GM18498 (cell line): ENCODE measurements around the gene EHBP1.
"Not testable (repeated sequence)": the region's sequence is repeated elsewhere in the genome, so short reads cannot be mapped to it uniquely, and the experiment has no call there.

Source experiments
- ATAC-seq: cut with Tn5 transposase; IDR thresholded peaks from one replicate; pipeline ENCODE4 v1.9.1; 2021; ENCODE audit warnings: mild to moderate bottlenecking, moderate library complexity; ENCODE audit not compliant: unreplicated experiment

The EHBP1 gene

GRCh38 chr2:62704654-62705006 is 883 bp upstream of the EHBP1 start:
- ATAC-seq: no peak

GRCh38 chr2:62705859-62706720 is 577 bp downstream of the EHBP1 start:
- peak; percentile 1 for ATAC-seq

GRCh38 chr2:62706721-62707521 is 1.4 kb downstream of the EHBP1 start:
- no peak for ATAC-seq

GRCh38 chr2:62708751-62709150 is 3.2 kb downstream of the EHBP1 start:
- no peak for ATAC-seq

- ATAC-seq: no peak
Observed at GRCh38 chr2:62711832-62712494, 6.5 kb downstream of the EHBP1 start.

GRCh38 chr2:62713196-62713595 is 7.7 kb downstream of the EHBP1 start:
- not testable (repeated sequence) for ATAC-seq

GRCh38 chr2:62713837-62714236 is 8.3 kb downstream of the EHBP1 start:
- no peak for ATAC-seq

- ATAC-seq: no peak
Observed at GRCh38 chr2:62716768-62717167, 11.3 kb downstream of the EHBP1 start.

GRCh38 chr2:62717503-62718081 is 12.1 kb downstream of the EHBP1 start:
- no peak for ATAC-seq

GRCh38 chr2:62718225-62718822 is 12.8 kb downstream of the EHBP1 start:
- ATAC-seq: no peak

GRCh38 chr2:62719757-62720156 is 14.2 kb downstream of the EHBP1 start:
- ATAC-seq: no peak

GRCh38 chr2:62722679-62723078 is 17.2 kb downstream of the EHBP1 start:
- ATAC-seq: no peak

GRCh38 chr2:62723253-62723652 is 17.7 kb downstream of the EHBP1 start:
- no peak for ATAC-seq

GRCh38 chr2:62724106-62724505 is 18.6 kb downstream of the EHBP1 start:
- ATAC-seq: no peak

GRCh38 chr2:62724886-62725711 is 19.6 kb downstream of the EHBP1 start:
- no peak for ATAC-seq

GRCh38 chr2:62725712-62726055 is 20.2 kb downstream of the EHBP1 start:
- ATAC-seq: no peak

GRCh38 chr2:62727259-62727867 is 21.9 kb downstream of the EHBP1 start:
- ATAC-seq: no peak

- no peak for ATAC-seq
Observed at GRCh38 chr2:62727876-62728566, 22.5 kb downstream of the EHBP1 start.

- no peak for ATAC-seq
Observed at GRCh38 chr2:62731275-62731674, 25.8 kb downstream of the EHBP1 start.
